HEK293T (cell line): Measurements from ENCODE around the gene ZNF134.
A peak's percentile ranks its signal among the peaks of the same experiment; 100 is the strongest.

Experiments
- CTCF ChIA-PET: fragments of 350-600 bp; formaldehyde crosslinking; extraction: SDS; loops from one replicate; lab custom pipeline; 2021; ENCODE audit warnings: antibody characterized with exemption, inconsistent platforms; lab: Yijun Ruan, JAX
- POLR2A ChIA-PET: fragments of 350-600 bp; formaldehyde crosslinking; extraction: SDS; loops from one replicate; lab custom pipeline; 2020; ENCODE audit warnings: antibody characterized with exemption, inconsistent platforms; lab: Yijun Ruan, JAX
- DNase-seq: peaks from one replicate; pipeline ENCODE4 v3.0.0; 2012; ENCODE audit warnings: mixed read lengths; ENCODE audit errors: extremely low spot score
- ARNT ChIP-seq: fragments of 450-650 bp; IDR thresholded peaks from 2 replicates; pipeline ENCODE4 v1.6.1; 2017; ENCODE audit warnings: mild to moderate bottlenecking
- BHLHE40 ChIP-seq: fragments of 450-650 bp; IDR thresholded peaks from 2 replicates; pipeline ENCODE4 v1.6.1; 2016; ENCODE audit warnings: mild to moderate bottlenecking, moderate library complexity, borderline replicate concordance
- CTBP1 ChIP-seq: fragments of 450-650 bp; IDR thresholded peaks from 2 replicates; pipeline ENCODE4 v1.6.1; 2016; ENCODE audit warnings: borderline replicate concordance
- ELF4 ChIP-seq: fragments of 450-650 bp; IDR thresholded peaks from 2 replicates; pipeline ENCODE4 v1.6.1; 2017; ENCODE audit warnings: antibody characterized with exemption
- FOXA1 ChIP-seq: fragments of 450-650 bp; IDR thresholded peaks from 2 replicates; pipeline ENCODE4 v1.6.1; 2016; ENCODE audit warnings: mild to moderate bottlenecking
- FOXK2 ChIP-seq: fragments of 450-650 bp; IDR thresholded peaks from 2 replicates; pipeline ENCODE4 v1.6.1; 2016; ENCODE audit warnings: mild to moderate bottlenecking
- FOXM1 ChIP-seq: fragments of 450-650 bp; IDR thresholded peaks from 2 replicates; pipeline ENCODE4 v1.6.1; 2017; ENCODE audit warnings: mild to moderate bottlenecking, borderline replicate concordance
- HDGF ChIP-seq: fragments of 450-650 bp; IDR thresholded peaks from 2 replicates; pipeline ENCODE4 v1.6.1; 2017; ENCODE audit warnings: antibody characterized with exemption, borderline replicate concordance
- L3MBTL2 ChIP-seq: fragments of 450-650 bp; conservative IDR thresholded peaks from 2 replicates; pipeline ENCODE4 v1.6.1; 2016; ENCODE audit warnings: mild to moderate bottlenecking
- LEF1 ChIP-seq: fragments of 450-650 bp; IDR thresholded peaks from 2 replicates; pipeline ENCODE4 v1.6.1; 2017; ENCODE audit warnings: mild to moderate bottlenecking, borderline replicate concordance
- NFRKB ChIP-seq: fragments of 450-650 bp; IDR thresholded peaks from 2 replicates; pipeline ENCODE4 v1.6.1; 2016; ENCODE audit warnings: mild to moderate bottlenecking, moderate library complexity
- SP1 ChIP-seq: fragments of 450-650 bp; IDR thresholded peaks from 2 replicates; pipeline ENCODE4 v1.6.1; 2017
- SUZ12 ChIP-seq: fragments of 450-650 bp; IDR thresholded peaks from 2 replicates; pipeline ENCODE4 v1.6.1; 2016; ENCODE audit warnings: mild to moderate bottlenecking
- TARDBP ChIP-seq: fragments of 450-650 bp; IDR thresholded peaks from 2 replicates; pipeline ENCODE4 v1.6.1; 2016
- ZNF384 ChIP-seq: fragments of 450-650 bp; IDR thresholded peaks from 2 replicates; pipeline ENCODE4 v1.6.1; 2016
- TF ChIP-seq, protein P1 (sequence below): fragments of 450-650 bp; IDR thresholded peaks from 2 replicates; pipeline ENCODE4 v1.6.1; 2016

The ZNF134 gene

GRCh38 chr19:57606931-57607330, 7.1 kb upstream of the ZNF134 start:
- no peak for TF ChIP-seq BHLHE40
- POLR2A ChIA-PET: no interaction called here
- no peak for DNase-seq
- CTCF ChIA-PET: no interaction called here

- no peak for DNase-seq
- ChIA-PET CTCF (no interaction called here), POLR2A (no interaction called here)
- no peak for TF ChIP-seq FOXK2
- no peak for TF ChIP-seq BHLHE40
- no peak for TF ChIP-seq FOXM1
- no peak for TF ChIP-seq ELF4
- TF ChIP-seq SP1: no peak
- no peak for TF ChIP-seq TARDBP
- TF ChIP-seq, protein P1, sequence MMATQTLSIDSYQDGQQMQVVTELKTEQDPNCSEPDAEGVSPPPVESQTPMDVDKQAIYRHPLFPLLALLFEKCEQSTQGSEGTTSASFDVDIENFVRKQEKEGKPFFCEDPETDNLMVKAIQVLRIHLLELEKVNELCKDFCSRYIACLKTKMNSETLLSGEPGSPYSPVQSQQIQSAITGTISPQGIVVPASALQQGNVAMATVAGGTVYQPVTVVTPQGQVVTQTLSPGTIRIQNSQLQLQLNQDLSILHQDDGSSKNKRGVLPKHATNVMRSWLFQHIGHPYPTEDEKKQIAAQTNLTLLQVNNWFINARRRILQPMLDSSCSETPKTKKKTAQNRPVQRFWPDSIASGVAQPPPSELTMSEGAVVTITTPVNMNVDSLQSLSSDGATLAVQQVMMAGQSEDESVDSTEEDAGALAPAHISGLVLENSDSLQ: no peak
- no peak for TF ChIP-seq LEF1
- TF ChIP-seq NFRKB: no peak
- TF ChIP-seq SUZ12: no peak
- TF ChIP-seq CTBP1: no peak
Measured at GRCh38 chr19:57611113-57611512, 2.9 kb upstream of the ZNF134 start.

DNA sequence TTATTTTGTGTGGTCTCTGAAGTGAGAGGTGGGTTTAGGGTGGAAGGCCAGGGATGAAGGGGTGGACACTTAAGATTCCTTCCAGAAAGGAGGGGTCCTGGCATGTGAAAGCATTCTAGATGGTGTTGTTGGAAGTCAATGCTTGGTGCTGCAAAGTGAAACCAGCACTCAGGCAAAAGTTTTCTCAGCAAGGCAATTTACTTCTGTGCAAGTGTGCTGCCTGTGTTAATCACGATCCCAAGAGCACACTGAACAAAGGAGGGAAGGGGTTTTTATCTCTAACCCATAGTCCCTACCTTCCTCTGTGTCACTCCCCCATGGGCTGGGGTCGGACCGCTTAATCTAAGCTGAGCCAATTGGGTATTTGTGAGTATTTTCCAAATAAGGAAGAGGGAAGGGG, 1.3 kb downstream of the ZNF134 start:
- CTCF ChIA-PET: no interaction called here
- POLR2A ChIA-PET: no interaction called here
- TF ChIP-seq NFRKB (no peak), ARNT (no peak), TARDBP (no peak), SP1 (no peak), ZNF384 (no peak), CTBP1 (no peak), FOXK2 (no peak), L3MBTL2 (no peak), HDGF (no peak), LEF1 (no peak), ELF4 (no peak), FOXA1 (no peak), BHLHE40 (no peak), SUZ12 (no peak), FOXM1 (no peak)
- TF ChIP-seq, protein P1: no peak
- no peak for DNase-seq

GRCh38 chr19:57620673-57621348, 6.8 kb downstream of the ZNF134 start:
- ChIA-PET POLR2A (no interaction called here), CTCF (no interaction called here)
- DNase-seq: no peak
- TF ChIP-seq ARNT (no peak), NFRKB (0 out of 2 replicates have a peak, but pooled peaks have one; percentile 36), CTBP1 (no peak)

- TF ChIP-seq BHLHE40 (no peak), CTBP1 (no peak), FOXA1 (no peak), HDGF (no peak), FOXK2 (no peak), TARDBP (no peak), ZNF384 (no peak), ELF4 (no peak), LEF1 (no peak), NFRKB (no peak), SUZ12 (no peak), ARNT (no peak), FOXM1 (no peak), L3MBTL2 (no peak), SP1 (no peak)
- TF ChIP-seq, protein P1: no peak
- POLR2A ChIA-PET: no interaction called here
- CTCF ChIA-PET: no interaction called here
- DNase-seq: no peak
Measured at GRCh38 chr19:57623091-57623490, 9.0 kb downstream of the ZNF134 start.

GRCh38 chr19:57632987-57633831, 19.2 kb downstream of the ZNF134 start, which contains the start of gene ZNF211:
Gene ZNF211 (plus strand): TSS chr19:57633168. CDS start chr19:57633347, 179 bp downstream.
- ChIA-PET POLR2A (interaction anchor here (0.5 to 1.2 kb wide), 6 partner anchors 19 to 369 kb away, joined by 3 to 9 read pairs (median 4); partner anchors contain the start of genes ZNF134, ZNF551 and ZNF606), CTCF (no interaction called here)
- peak; percentile 92 for DNase-seq
- TF ChIP-seq ELF4: peak; percentile 74
- TF ChIP-seq CTBP1: no peak
- 0 out of 2 replicates have a peak, but pooled peaks have one; percentile 3 for TF ChIP-seq L3MBTL2
- TF ChIP-seq TARDBP: no peak
- TF ChIP-seq, protein P1: peak; percentile 98
